Adrenal gland (tissue), 5 donors: ENCODE measurements around the gene SPTLC1.

Source experiments
- CTCF ChIP-seq, 6 experiments: fragments of 450-650 bp in 4 of 6; fragments of 200-600 bp in 2 of 6; sonication (generic) in 1 of 6; IDR thresholded peaks; 1 replicate in 5 of 6; 2 replicates in 1 of 6; pipeline versions ENCODE4 v1.5.1 to v1.8.0; 2016 to 2021; ENCODE audit warnings: antibody characterized with exemption in 6 of 6, mild to moderate bottlenecking in 2 of 6, moderate library complexity in 1 of 6
- POLR2A ChIP-seq, 2 donors: fragments of 450-650 bp; IDR thresholded peaks; one replicate each; pipeline ENCODE4 v1.6.1; 2017; ENCODE audit warnings: antibody characterized with exemption in 2 of 2, mild to moderate bottlenecking in 2 of 2, moderate library complexity in 1 of 2
- donor health status: DM: no; HTN: no; CAD: no.

GRCh38 chr9:92140754-92141143 lies 25.5 kb upstream of the SPTLC1 start:
- TF ChIP-seq CTCF (IDR thresholded peaks at IDR 0.05) = no peak
- TF ChIP-seq POLR2A (IDR thresholded peaks at IDR 0.05) = no peak
